IMR-90 (cell line): ENCODE data around the gene PABPC1L.

ENCODE experiments used
- BHLHE40 ChIP-seq: fragments of 150-350 bp; IDR thresholded peaks from 2 replicates; pipeline ENCODE4 v1.6.1; 2016; ENCODE audit warnings: mild to moderate bottlenecking, low read depth, low read length
- CEBPB ChIP-seq: IDR thresholded peaks from 2 replicates; pipeline ENCODE4 v1.6.1; 2012; ENCODE audit warnings: low read depth, low read length, improper control_type of control experiment
- CHD1 ChIP-seq: IDR thresholded peaks from 2 replicates; pipeline ENCODE4 v1.6.1; 2012; ENCODE audit warnings: low read depth, low read length, improper control_type of control experiment
- ELK1 ChIP-seq: fragments of 150-350 bp; IDR thresholded peaks from 2 replicates; pipeline ENCODE4 v1.6.1; 2016; ENCODE audit warnings: low read depth, mild to moderate bottlenecking, low read length, moderate library complexity, borderline replicate concordance
- FOS ChIP-seq: fragments of 150-350 bp; IDR thresholded peaks from 2 replicates; pipeline ENCODE4 v1.6.1; 2016; ENCODE audit warnings: low read depth, low read length
- MAFK ChIP-seq: IDR thresholded peaks from 2 replicates; pipeline ENCODE4 v1.6.1; 2012; ENCODE audit warnings: low read depth, low read length, improper control_type of control experiment
- MXI1 ChIP-seq: IDR thresholded peaks from 2 replicates; pipeline ENCODE4 v1.6.1; 2012; ENCODE audit warnings: low read depth, mild to moderate bottlenecking, low read length, moderate library complexity, borderline replicate concordance
- POLR2A ChIP-seq: IDR thresholded peaks from 2 replicates; pipeline ENCODE4 v1.6.1; 2012; ENCODE audit warnings: mild to moderate bottlenecking, low read depth, low read length
- RCOR1 ChIP-seq: IDR thresholded peaks from 2 replicates; pipeline ENCODE4 v1.6.1; 2012; ENCODE audit warnings: mild to moderate bottlenecking, low read length, improper control_type of control experiment; ENCODE audit not compliant: insufficient replicate concordance
- RFX5 ChIP-seq: IDR thresholded peaks from 2 replicates; pipeline ENCODE4 v1.8.0; 2012; ENCODE audit warnings: low read depth, mild to moderate bottlenecking, low read length, moderate library complexity
- SMC3 ChIP-seq: fragments of 150-350 bp; IDR thresholded peaks from 2 replicates; pipeline ENCODE4 v1.6.1; 2016; ENCODE audit warnings: low read depth, mild to moderate bottlenecking, antibody characterized with exemption, low read length, moderate library complexity
- TF ChIP-seq, protein P1 (sequence below): conservative IDR thresholded peaks from 2 replicates; pipeline ENCODE4 v1.5.1; 2012; ENCODE audit warnings: mild to moderate bottlenecking, low read depth, low read length, improper control_type of control experiment

DNA sequence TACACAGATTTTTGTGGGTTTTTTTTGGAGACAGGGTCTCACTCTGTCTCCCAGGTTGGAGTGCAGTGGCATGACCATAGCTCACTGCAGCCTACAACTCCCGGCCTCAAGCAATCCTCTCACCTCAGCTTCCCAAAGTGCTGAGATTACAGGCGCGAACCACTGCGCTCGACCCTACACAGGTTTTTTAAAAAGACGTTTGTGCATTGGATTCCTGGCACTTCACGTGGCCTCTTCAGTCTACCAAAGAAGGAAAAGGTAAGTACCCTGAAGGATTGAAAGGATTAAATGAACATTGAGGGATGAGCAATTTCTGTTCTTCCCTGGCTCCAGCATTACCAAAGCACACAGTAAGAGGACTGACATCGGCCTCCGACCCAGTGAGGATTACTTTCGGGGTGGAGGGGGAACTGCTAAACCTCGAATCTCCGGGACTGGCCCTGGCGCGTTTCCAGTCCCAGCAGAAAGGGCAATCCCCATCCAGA, 24.9 kb upstream of the PABPC1L start:
- TF ChIP-seq, protein P1, sequence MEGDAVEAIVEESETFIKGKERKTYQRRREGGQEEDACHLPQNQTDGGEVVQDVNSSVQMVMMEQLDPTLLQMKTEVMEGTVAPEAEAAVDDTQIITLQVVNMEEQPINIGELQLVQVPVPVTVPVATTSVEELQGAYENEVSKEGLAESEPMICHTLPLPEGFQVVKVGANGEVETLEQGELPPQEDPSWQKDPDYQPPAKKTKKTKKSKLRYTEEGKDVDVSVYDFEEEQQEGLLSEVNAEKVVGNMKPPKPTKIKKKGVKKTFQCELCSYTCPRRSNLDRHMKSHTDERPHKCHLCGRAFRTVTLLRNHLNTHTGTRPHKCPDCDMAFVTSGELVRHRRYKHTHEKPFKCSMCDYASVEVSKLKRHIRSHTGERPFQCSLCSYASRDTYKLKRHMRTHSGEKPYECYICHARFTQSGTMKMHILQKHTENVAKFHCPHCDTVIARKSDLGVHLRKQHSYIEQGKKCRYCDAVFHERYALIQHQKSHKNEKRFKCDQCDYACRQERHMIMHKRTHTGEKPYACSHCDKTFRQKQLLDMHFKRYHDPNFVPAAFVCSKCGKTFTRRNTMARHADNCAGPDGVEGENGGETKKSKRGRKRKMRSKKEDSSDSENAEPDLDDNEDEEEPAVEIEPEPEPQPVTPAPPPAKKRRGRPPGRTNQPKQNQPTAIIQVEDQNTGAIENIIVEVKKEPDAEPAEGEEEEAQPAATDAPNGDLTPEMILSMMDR = no peak
- TF ChIP-seq SMC3 (no peak), POLR2A (no peak), BHLHE40 (no peak), ELK1 (no peak), MAFK (no peak), FOS (no peak), CEBPB (no peak), MXI1 (no peak), RCOR1 (no peak), CHD1 (no peak), RFX5 (no peak)
